Measurements from ENCODE around the gene TTC7B. TPM values are rescaled to one million over a fixed set of nuclear protein-coding genes. Genes with fewer than 3 reads are reported as not detected.

The TTC7B gene
- total and polyA plus RNA-seq, 7 donors: 5.5 to 70.9 (median 46.8) TPM

DNA sequence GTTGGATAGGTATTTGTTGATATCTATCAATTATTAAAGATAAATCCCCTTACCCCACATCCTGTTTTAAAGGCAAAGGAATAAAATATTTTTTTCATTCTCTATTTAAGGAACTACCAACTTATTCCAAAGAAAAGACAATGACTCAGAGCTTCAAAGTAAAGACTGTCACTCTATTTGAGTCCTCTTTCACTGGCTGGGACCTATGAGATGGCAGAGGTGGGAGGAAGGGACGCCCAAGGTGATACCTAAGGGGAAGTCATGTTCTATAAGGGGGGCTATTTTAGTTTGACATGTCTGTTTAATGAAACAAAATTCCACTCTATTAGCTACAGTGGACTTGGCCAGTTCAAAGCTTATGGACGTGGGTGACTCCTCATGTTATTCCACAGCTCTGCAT lies 209.8 kb downstream of the TTC7B start:
- no peak for DNase-seq
- 84 to 85% methylated on average over 2 of the region's 2 CpGs for WGBS, 2 donors
- Histone ChIP-seq H3K36me3 (no peaks in the 10 kb centered on the region), H3K4me3 (no peak overlapping the region), H3K27ac (no peak overlapping the region), H3K4me1 (peaks cover 0 to 23% (median 21%) of the 10 kb centered on the region in 4 donors), H3K27me3 (no peaks in the 10 kb centered on the region), H3K9me3 (no peaks in the 10 kb centered on the region)
- TF ChIP-seq EP300 (IDR thresholded peaks at IDR 0.05) (no peak), POLR2AphosphoS5 (IDR thresholded peaks at IDR 0.05) (no peak), POLR2A (IDR thresholded peaks at IDR 0.05) (no peak)
- TF ChIP-seq, protein P1, sequence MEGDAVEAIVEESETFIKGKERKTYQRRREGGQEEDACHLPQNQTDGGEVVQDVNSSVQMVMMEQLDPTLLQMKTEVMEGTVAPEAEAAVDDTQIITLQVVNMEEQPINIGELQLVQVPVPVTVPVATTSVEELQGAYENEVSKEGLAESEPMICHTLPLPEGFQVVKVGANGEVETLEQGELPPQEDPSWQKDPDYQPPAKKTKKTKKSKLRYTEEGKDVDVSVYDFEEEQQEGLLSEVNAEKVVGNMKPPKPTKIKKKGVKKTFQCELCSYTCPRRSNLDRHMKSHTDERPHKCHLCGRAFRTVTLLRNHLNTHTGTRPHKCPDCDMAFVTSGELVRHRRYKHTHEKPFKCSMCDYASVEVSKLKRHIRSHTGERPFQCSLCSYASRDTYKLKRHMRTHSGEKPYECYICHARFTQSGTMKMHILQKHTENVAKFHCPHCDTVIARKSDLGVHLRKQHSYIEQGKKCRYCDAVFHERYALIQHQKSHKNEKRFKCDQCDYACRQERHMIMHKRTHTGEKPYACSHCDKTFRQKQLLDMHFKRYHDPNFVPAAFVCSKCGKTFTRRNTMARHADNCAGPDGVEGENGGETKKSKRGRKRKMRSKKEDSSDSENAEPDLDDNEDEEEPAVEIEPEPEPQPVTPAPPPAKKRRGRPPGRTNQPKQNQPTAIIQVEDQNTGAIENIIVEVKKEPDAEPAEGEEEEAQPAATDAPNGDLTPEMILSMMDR (IDR thresholded peaks at IDR 0.05): no peak
- intact Hi-C loops (cut with DNase I): loop anchor here (5.0 kb wide), 1 partner anchor 34 kb away; no protein-coding TSS in a partner anchor

DNA sequence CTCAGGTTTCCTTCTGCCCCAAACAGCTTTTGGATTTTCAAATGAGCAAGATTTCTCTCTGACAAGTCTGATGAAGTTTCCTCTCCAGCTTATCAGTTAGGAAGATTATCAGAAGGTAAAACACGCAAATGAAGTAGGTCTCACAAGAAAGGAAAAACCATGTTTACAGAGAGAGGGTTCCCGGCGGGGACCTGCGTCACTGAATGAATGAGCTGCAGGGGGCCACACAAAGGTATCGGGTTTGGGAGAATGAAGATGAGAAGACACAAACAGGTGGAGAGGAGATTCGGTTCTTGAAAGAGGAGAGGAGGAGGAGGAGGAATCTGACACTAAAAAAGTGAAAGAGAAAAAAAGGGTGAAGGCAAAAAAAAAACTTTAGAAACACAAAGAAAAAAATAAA lies 210.8 kb downstream of the TTC7B start:
- no peaks in the 10 kb centered on the region for H3K27me3 ChIP-seq
- no peaks in the 10 kb centered on the region for H3K9me3 ChIP-seq
- H3K36me3 ChIP-seq: no peaks in the 10 kb centered on the region
- WGBS, 2 donors: 64 to 78% methylated on average over 6 of the region's 6 CpGs
- no peak for DNase-seq
- H3K4me1 ChIP-seq: peaks cover 0 to 23% (median 20%) of the 10 kb centered on the region in 4 donors
- no peak overlapping the region for H3K27ac ChIP-seq
- intact Hi-C loops (cut with DNase I): loop anchor here (5.0 kb wide), 1 partner anchor 33 kb away; no protein-coding TSS in a partner anchor
- no peak overlapping the region for H3K4me3 ChIP-seq
- TF ChIP-seq POLR2AphosphoS5 (IDR thresholded peaks at IDR 0.05): no peak
- no peak for TF ChIP-seq EP300 (IDR thresholded peaks at IDR 0.05)
- TF ChIP-seq, protein P1 (IDR thresholded peaks at IDR 0.05): no peak
- TF ChIP-seq POLR2A (IDR thresholded peaks at IDR 0.05): no peak

DNA sequence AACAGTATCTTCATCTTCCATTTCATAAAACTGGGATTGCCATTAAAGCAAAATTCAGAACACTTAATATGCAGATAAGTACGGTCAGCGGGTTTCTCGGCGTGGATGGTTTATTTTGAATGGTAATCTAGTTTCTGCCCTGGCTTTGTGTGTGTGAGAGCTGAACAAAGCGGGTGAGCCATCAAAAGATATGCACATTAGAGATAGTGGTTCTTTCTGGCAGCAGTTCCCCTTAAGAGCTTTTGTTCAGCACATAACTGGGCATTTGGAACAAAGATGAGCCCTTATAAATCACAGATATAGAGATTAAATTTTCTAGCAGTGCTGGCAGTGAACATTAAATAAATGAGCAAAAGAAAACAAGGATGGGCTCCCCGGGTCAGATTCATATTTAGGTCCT lies 211.9 kb downstream of the TTC7B start:
- no peaks in the 10 kb centered on the region for H3K36me3 ChIP-seq
- peaks cover 0 to 22% (median 21%) of the 10 kb centered on the region in 4 donors for H3K4me1 ChIP-seq
- WGBS, 2 donors: 92 to 93% methylated on average over 6 of the region's 6 CpGs
- peak; percentile 26 for DNase-seq
- H3K27ac ChIP-seq: no peak overlapping the region
- intact Hi-C loops (cut with DNase I): no loop called here
- H3K4me3 ChIP-seq: no peak overlapping the region
- no peak for TF ChIP-seq POLR2AphosphoS5 (IDR thresholded peaks at IDR 0.05)
- no peak for TF ChIP-seq EP300 (IDR thresholded peaks at IDR 0.05)
- TF ChIP-seq POLR2A (IDR thresholded peaks at IDR 0.05): no peak
- TF ChIP-seq, protein P1 (IDR thresholded peaks at IDR 0.05): no peak
- no peaks in the 10 kb centered on the region for H3K9me3 ChIP-seq
- H3K27me3 ChIP-seq: no peaks in the 10 kb centered on the region

DNA sequence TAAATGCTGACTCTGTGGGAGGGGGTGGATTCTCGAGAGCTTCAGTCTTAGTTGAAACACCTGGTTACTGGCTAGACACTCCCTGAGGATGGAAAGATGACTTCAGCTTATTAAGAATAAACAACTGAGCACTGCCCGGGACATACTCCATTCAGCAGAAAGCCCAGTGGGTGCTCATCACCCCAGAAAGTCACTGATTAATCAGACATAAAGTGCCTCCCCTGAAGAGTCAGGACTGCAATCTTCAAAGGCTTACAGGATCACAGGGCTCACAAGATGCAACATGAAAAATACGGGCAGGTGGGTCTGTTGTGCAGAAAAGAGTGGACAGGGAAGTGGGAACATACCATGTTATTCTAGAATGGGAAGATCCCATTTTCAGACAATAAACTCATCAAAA lies 212.4 kb downstream of the TTC7B start:
- Histone ChIP-seq H3K27me3 (no peaks in the 10 kb centered on the region), H3K9me3 (no peaks in the 10 kb centered on the region), H3K4me1 (peaks cover 0 to 21% (median 21%) of the 10 kb centered on the region in 4 donors), H3K27ac (no peak overlapping the region), H3K36me3 (no peaks in the 10 kb centered on the region), H3K4me3 (no peak overlapping the region)
- no peak for DNase-seq
- WGBS, 2 donors: 71 to 76% methylated on average over 3 of the region's 3 CpGs
- TF ChIP-seq EP300 (IDR thresholded peaks at IDR 0.05) (no peak), POLR2AphosphoS5 (IDR thresholded peaks at IDR 0.05) (no peak), POLR2A (IDR thresholded peaks at IDR 0.05) (no peak)
- TF ChIP-seq, protein P1 (IDR thresholded peaks at IDR 0.05): no peak
- intact Hi-C loops (cut with DNase I): no loop called here

DNA sequence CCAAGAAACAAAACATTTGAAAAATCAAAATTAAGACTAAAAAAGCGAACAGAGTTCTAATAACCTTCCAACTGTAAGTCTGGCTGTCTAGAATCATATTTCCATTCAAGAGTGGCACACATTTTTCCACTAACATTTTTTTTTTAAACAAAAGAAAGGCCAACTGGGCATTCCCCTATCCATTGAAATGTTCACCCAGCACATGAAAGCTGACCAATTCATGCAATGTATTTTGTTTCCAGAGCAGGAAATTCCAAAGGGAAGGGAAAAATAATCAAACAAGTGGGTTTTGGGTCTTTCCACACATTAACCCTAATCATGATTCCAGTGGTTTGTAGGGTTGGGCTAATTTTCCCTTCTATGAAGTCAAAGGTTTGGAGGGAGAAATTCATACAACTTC lies 212.9 kb downstream of the TTC7B start:
- intact Hi-C loops (cut with DNase I): no loop called here
- TF ChIP-seq, protein P1 (IDR thresholded peaks at IDR 0.05): no peak
- TF ChIP-seq EP300 (IDR thresholded peaks at IDR 0.05): no peak
- no peak for TF ChIP-seq POLR2AphosphoS5 (IDR thresholded peaks at IDR 0.05)
- TF ChIP-seq POLR2A (IDR thresholded peaks at IDR 0.05): no peak
- H3K9me3 ChIP-seq: no peaks in the 10 kb centered on the region
- H3K27me3 ChIP-seq: no peaks in the 10 kb centered on the region
- H3K4me1 ChIP-seq: peaks cover 0 to 17% (median 16%) of the 10 kb centered on the region in 4 donors
- no peaks in the 10 kb centered on the region for H3K36me3 ChIP-seq
- H3K27ac ChIP-seq: no peak overlapping the region
- 71 to 91% methylated on average over 1 of the region's 1 CpG for WGBS, 2 donors
- H3K4me3 ChIP-seq: no peak overlapping the region
- no peak for DNase-seq
